H9 (cell line): ENCODE results near the gene NSMCE3. TPM values are rescaled to one million over a fixed set of nuclear protein-coding genes. Genes with fewer than 3 reads are reported as not detected.

ENCODE experiments used
- DNase-seq: peaks from one replicate; pipeline ENCODE4 v3.0.0-alpha.2; 2017
- H2AFZ ChIP-seq: one replicate; pipeline ENCODE4 v1.6.1; 2013; ENCODE audit warnings: mild to moderate bottlenecking, low read length, control low read depth, moderate library complexity
- H2AK5ac ChIP-seq: 2 replicates; pipeline ENCODE4 v1.6.1; 2013; ENCODE audit warnings: low read length, control low read depth, mixed read lengths; ENCODE audit not compliant: insufficient read length
- H2BK120ac ChIP-seq: one replicate; pipeline ENCODE4 v1.6.1; 2013; ENCODE audit warnings: low read depth, mild to moderate bottlenecking, low read length, control low read depth, inconsistent platforms; ENCODE audit not compliant: poor library complexity, severe bottlenecking
- H2BK12ac ChIP-seq: 2 replicates; pipeline ENCODE4 v1.6.1; 2013; ENCODE audit warnings: low read length, control low read depth, mixed read lengths, low read depth; ENCODE audit not compliant: insufficient read length
- H2BK15ac ChIP-seq: 2 replicates; pipeline ENCODE4 v1.6.1; 2013; ENCODE audit warnings: low read depth, low read length, control low read depth
- H2BK20ac ChIP-seq: one replicate; pipeline ENCODE4 v1.6.1; 2013; ENCODE audit warnings: low read depth, mild to moderate bottlenecking, low read length, control low read depth, inconsistent platforms; ENCODE audit not compliant: poor library complexity, severe bottlenecking
- H2BK5ac ChIP-seq: 2 replicates; pipeline ENCODE4 v1.6.1; 2013; ENCODE audit warnings: low read length, control low read depth, mixed read lengths; ENCODE audit not compliant: insufficient read length
- H3K14ac ChIP-seq: 2 replicates; pipeline ENCODE4 v1.6.1; 2013; ENCODE audit warnings: low read length, control low read depth; ENCODE audit not compliant: insufficient read depth
- H3K18ac ChIP-seq: 2 replicates; pipeline ENCODE4 v1.6.1; 2013; ENCODE audit warnings: low read depth, mild to moderate bottlenecking, mixed read lengths, low read length, control low read depth; ENCODE audit not compliant: insufficient read length
- H3K23ac ChIP-seq: 2 replicates; pipeline ENCODE4 v1.6.1; 2013; ENCODE audit warnings: low read length, control low read depth, mixed read lengths, low read depth; ENCODE audit not compliant: insufficient read length
- H3K23me2 ChIP-seq: 2 replicates; pipeline ENCODE4 v1.6.1; 2013; ENCODE audit warnings: low read depth, mild to moderate bottlenecking, mixed read lengths, low read length, control low read depth; ENCODE audit not compliant: insufficient read length, poor library complexity, severe bottlenecking
- H3K27ac ChIP-seq: 2 replicates; pipeline ENCODE4 v1.5.1; 2013; ENCODE audit warnings: low read length, control low read depth, mixed read lengths, low read depth; ENCODE audit not compliant: insufficient read length
- H3K27me3 ChIP-seq: 2 replicates; pipeline ENCODE4 v1.6.1; 2013; ENCODE audit warnings: low read length, control low read depth, inconsistent platforms; ENCODE audit not compliant: insufficient read depth
- H3K4ac ChIP-seq: 2 replicates; pipeline ENCODE4 v1.6.1; 2013; ENCODE audit warnings: low read depth, mild to moderate bottlenecking, control low read depth, inconsistent platforms, low read length, moderate library complexity
- H3K4me1 ChIP-seq: 2 replicates; pipeline ENCODE4 v1.6.1; 2013; ENCODE audit warnings: low read length, control low read depth, inconsistent platforms; ENCODE audit not compliant: insufficient read depth
- H3K4me2 ChIP-seq: 2 replicates; pipeline ENCODE4 v1.6.1; 2013; ENCODE audit warnings: low read length, control low read depth, mixed read lengths; ENCODE audit not compliant: insufficient read length, insufficient read depth
- H3K56ac ChIP-seq: 2 replicates; pipeline ENCODE4 v1.6.1; 2013; ENCODE audit warnings: low read depth, mild to moderate bottlenecking, mixed read lengths, low read length, control low read depth; ENCODE audit not compliant: insufficient read length
- H3K79me1 ChIP-seq: 2 replicates; pipeline ENCODE4 v1.6.1; 2013; ENCODE audit warnings: low read depth, mild to moderate bottlenecking, moderate library complexity, low read length, control low read depth, inconsistent platforms; ENCODE audit not compliant: insufficient read depth, poor library complexity, severe bottlenecking
- H3K79me2 ChIP-seq: 2 replicates; pipeline ENCODE4 v1.6.1; 2013; ENCODE audit warnings: low read length, control low read depth, inconsistent platforms; ENCODE audit not compliant: insufficient read depth
- H3K9ac ChIP-seq: 2 replicates; pipeline ENCODE4 v1.6.1; 2013; ENCODE audit warnings: low read length, control low read depth, mixed read lengths; ENCODE audit not compliant: insufficient read length; ENCODE audit errors: extremely low read depth
- H3K9me3 ChIP-seq: one replicate; pipeline ENCODE4 v1.6.1; 2013; ENCODE audit warnings: low read depth, low read length, inconsistent platforms; ENCODE audit not compliant: control insufficient read depth
- H3T11ph ChIP-seq: one replicate; pipeline ENCODE4 v1.6.1; 2013; ENCODE audit warnings: mild to moderate bottlenecking, low read length, control low read depth, inconsistent platforms
- H4K20me1 ChIP-seq: one replicate; pipeline ENCODE4 v1.6.1; 2013; ENCODE audit not compliant: control insufficient read depth, insufficient read length, insufficient read depth
- H4K5ac ChIP-seq: 2 replicates; pipeline ENCODE4 v1.6.1; 2013; ENCODE audit warnings: low read depth, mild to moderate bottlenecking, mixed read lengths, low read length, control low read depth; ENCODE audit not compliant: insufficient read length
- H4K8ac ChIP-seq: replicated peaks from 2 replicates; pipeline ENCODE4 v1.6.1; 2013; ENCODE audit warnings: low read length, control low read depth, mixed read lengths, low read depth; ENCODE audit not compliant: insufficient read length
- H4K91ac ChIP-seq: 2 replicates; pipeline ENCODE4 v1.6.1; 2013; ENCODE audit warnings: low read depth, mild to moderate bottlenecking, moderate library complexity, mixed read lengths, low read length, control low read depth; ENCODE audit not compliant: insufficient read length
- H3K27ac Mint-ChIP-seq, 3 experiments: 2 replicates in 2 of 3; 3 replicates in 1 of 3; pipeline ENCODE4 v1.8.0; 2020 to 2021; ENCODE audit warnings: mixed read lengths in 3 of 3, mild to moderate bottlenecking in 1 of 3, moderate library complexity in 1 of 3
- H3K27me3 Mint-ChIP-seq: 2 replicates; pipeline ENCODE4 v1.8.0; 2021; ENCODE audit warnings: low read depth, mild to moderate bottlenecking, moderate library complexity, mixed read lengths
- H3K36me3 Mint-ChIP-seq, 3 experiments: 2 replicates in 2 of 3; 3 replicates in 1 of 3; pipeline ENCODE4 v1.8.0; 2020 to 2021; ENCODE audit warnings: low read depth in 3 of 3, mixed read lengths in 3 of 3; ENCODE audit not compliant: insufficient read depth in 1 of 3
- H3K4me1 Mint-ChIP-seq, 2 experiments: 2 replicates each; pipeline ENCODE4 v1.8.0; 2020; ENCODE audit warnings: mixed read lengths in 2 of 2
- H3K4me3 Mint-ChIP-seq, 2 experiments: 2 replicates in 1 of 2; 3 replicates in 1 of 2; pipeline ENCODE4 v1.8.0; 2020 to 2021; ENCODE audit warnings: mild to moderate bottlenecking in 2 of 2, mixed read lengths in 2 of 2, moderate library complexity in 1 of 2
- H3K9me3 Mint-ChIP-seq, 2 experiments: 2 replicates in 1 of 2; 3 replicates in 1 of 2; pipeline ENCODE4 v1.8.0; 2020; ENCODE audit warnings: mild to moderate bottlenecking in 2 of 2, mixed read lengths in 2 of 2, moderate library complexity in 1 of 2
- CTCF ChIP-seq: fragments of 200-600 bp; sonication (generic); conservative IDR thresholded peaks from 3 replicates; pipeline ENCODE4 v1.8.0; 2021; ENCODE audit warnings: antibody characterized with exemption, mild to moderate bottlenecking
- total RNA-seq: library from RNA; stranded (reverse); gene quantifications from 2 replicates; pipeline ENCODE4 v1.2.1, GENCODE V29; 2021

Gene NSMCE3
- total RNA-seq, 1 experiment from 2014 or later = 6.9 TPM

- H3K18ac ChIP-seq = no peak overlapping the region
- no peak overlapping the region for H3T11ph ChIP-seq
- no peak for DNase-seq
- no peak for TF ChIP-seq CTCF
- H3K4me1 Mint-ChIP-seq = no peaks in the 10 kb centered on the region
- no peak overlapping the region for H3K56ac ChIP-seq
- no peak overlapping the region for H3K27ac Mint-ChIP-seq
- H3K23me2 ChIP-seq = no peaks in the 10 kb centered on the region
- H3K36me3 Mint-ChIP-seq = no peaks in the 10 kb centered on the region
- H2BK12ac ChIP-seq = no peak overlapping the region
- H3K4me3 Mint-ChIP-seq = no peak overlapping the region
- H2BK15ac ChIP-seq = no peak overlapping the region
- H3K27ac ChIP-seq = no peak overlapping the region
- H3K27me3 ChIP-seq = no peaks in the 10 kb centered on the region
- H3K4ac ChIP-seq = no peak overlapping the region
- H4K91ac ChIP-seq = no peak overlapping the region
- no peak overlapping the region for H2AK5ac ChIP-seq
- H4K20me1 ChIP-seq = no peaks in the 10 kb centered on the region
- H3K79me2 ChIP-seq = no peaks in the 10 kb centered on the region
- H2BK120ac ChIP-seq = no peak overlapping the region
- H3K23ac ChIP-seq = no peak overlapping the region
- no peak overlapping the region for H4K5ac ChIP-seq
- H2BK5ac ChIP-seq = no peak overlapping the region
- no peaks in the 10 kb centered on the region for H3K27me3 Mint-ChIP-seq
- H3K79me1 ChIP-seq = no peaks in the 10 kb centered on the region
- H3K9me3 Mint-ChIP-seq = no peaks in the 10 kb centered on the region
- no peak overlapping the region for H4K8ac ChIP-seq
- H3K4me1 ChIP-seq = no peaks in the 10 kb centered on the region
- no peak overlapping the region for H2BK20ac ChIP-seq
- no peaks in the 10 kb centered on the region for H3K9me3 ChIP-seq
- no peak overlapping the region for H2AFZ ChIP-seq
- H3K14ac ChIP-seq = no peak overlapping the region
- H3K9ac ChIP-seq = no peak overlapping the region
- H3K4me2 ChIP-seq = no peak overlapping the region
Observed at GRCh38 chr15:29285386-29285785, 15.8 kb upstream of the NSMCE3 start.
